Skeletal muscle tissue (tissue), 4 donors: ENCODE data around the gene DNAJA3. TPM values are rescaled to one million over a fixed set of nuclear protein-coding genes. Genes with fewer than 3 reads are reported as not detected.

ENCODE experiments used
- H3K27ac ChIP-seq: one replicate; pipeline ENCODE4 v1.7.0; 2013; ENCODE audit warnings: mild to moderate bottlenecking, low read depth, low read length, inconsistent platforms
- H3K27me3 ChIP-seq, 3 donors: one replicate each; pipeline ENCODE4 v1.7.0; 2013; ENCODE audit warnings: low read length in 3 of 3; ENCODE audit not compliant: control insufficient read depth in 3 of 3, insufficient read depth in 3 of 3
- H3K36me3 ChIP-seq, 3 donors: one replicate each; pipeline ENCODE4 v1.7.0; 2013; ENCODE audit warnings: low read length in 3 of 3; ENCODE audit not compliant: control insufficient read depth in 3 of 3, insufficient read depth in 3 of 3
- H3K4me1 ChIP-seq, 3 donors: one replicate each; pipeline ENCODE4 v1.7.0; 2013; ENCODE audit warnings: low read length in 3 of 3, mild to moderate bottlenecking in 3 of 3; ENCODE audit not compliant: control insufficient read depth in 3 of 3, insufficient read depth in 3 of 3
- H3K4me3 ChIP-seq, 3 donors: one replicate each; pipeline ENCODE4 v1.7.0; 2013; ENCODE audit warnings: low read length in 3 of 3
- H3K9ac ChIP-seq, 3 donors: one replicate each; pipeline ENCODE4 v1.7.0; 2013; ENCODE audit warnings: low read length in 3 of 3, mild to moderate bottlenecking in 3 of 3, moderate library complexity in 2 of 3, low read depth in 1 of 3
- H3K9me3 ChIP-seq, 3 donors: one replicate each; pipeline ENCODE4 v1.7.0; 2013; ENCODE audit warnings: low read length in 3 of 3; ENCODE audit not compliant: control insufficient read depth in 3 of 3
- total RNA-seq: library from RNA; depleted of rRNA; stranded (reverse); fragments of >200 nt; gene quantifications from one replicate; pipeline ENCODE4 v1.2.3, GENCODE V29; 2014
- donor health status: Osteomylitis.

DNAJA3 gene
- total RNA-seq, 1 donor from 2014 or later: 35.5 TPM

DNA sequence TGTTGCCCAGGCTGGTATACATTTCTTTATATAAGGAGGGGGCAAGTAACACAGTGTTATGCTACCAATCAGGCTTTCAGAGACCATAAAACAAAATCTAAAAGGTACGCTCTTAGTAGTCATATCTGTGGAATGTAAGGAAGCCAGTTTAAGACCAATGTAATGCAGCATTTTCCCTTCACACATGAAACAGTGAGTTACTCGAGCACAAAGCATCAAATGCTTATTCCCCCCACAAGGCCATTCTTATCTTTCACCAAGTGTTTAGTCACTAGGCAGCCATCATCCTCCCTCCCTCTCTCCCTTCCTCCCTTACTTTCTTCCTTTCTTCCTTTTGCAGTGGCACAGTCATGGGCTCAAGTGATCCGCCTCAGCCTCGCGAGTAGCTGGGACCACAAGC lies 63.4 kb downstream of the DNAJA3 start:
- H3K9ac ChIP-seq: no peak overlapping the region
- peaks cover 0 to 8% (median 8%) of the 10 kb centered on the region in 3 donors for H3K4me1 ChIP-seq
- H3K27ac ChIP-seq: no peak overlapping the region

GRCh38 chr16:4491898-4492297 lies 66.2 kb downstream of the DNAJA3 start:
- H3K27ac ChIP-seq: no peak overlapping the region
- no peak overlapping the region for H3K9ac ChIP-seq
- H3K4me1 ChIP-seq: peaks cover 0 to 10% (median 5%) of the 10 kb centered on the region in 3 donors
- no peak overlapping the region for H3K4me3 ChIP-seq
- H3K9me3 ChIP-seq: no peaks in the 10 kb centered on the region
- H3K36me3 ChIP-seq: peaks cover 0 to 6% (median 5%) of the 10 kb centered on the region in 3 donors
- no peaks in the 10 kb centered on the region for H3K27me3 ChIP-seq

More for the DNA sequence above, 63.4 kb downstream of the DNAJA3 start:
- H3K4me3 ChIP-seq: no peak overlapping the region
- H3K9me3 ChIP-seq: no peaks in the 10 kb centered on the region
- peaks cover 7 to 10% (median 10%) of the 10 kb centered on the region in 3 donors for H3K36me3 ChIP-seq
- H3K27me3 ChIP-seq: no peaks in the 10 kb centered on the region

GRCh38 chr16:4494746-4495490 lies 69.2 kb downstream of the DNAJA3 start:
- Histone ChIP-seq H3K4me3 (no peak overlapping the region), H3K9me3 (no peaks in the 10 kb centered on the region), H3K4me1 (peaks cover 0 to 12% (median 7%) of the 10 kb centered on the region in 3 donors), H3K36me3 (peaks cover 0 to 3% (median 3%) of the 10 kb centered on the region in 3 donors), H3K27me3 (no peaks in the 10 kb centered on the region), H3K27ac (no peak overlapping the region), H3K9ac (no peak overlapping the region)

DNA sequence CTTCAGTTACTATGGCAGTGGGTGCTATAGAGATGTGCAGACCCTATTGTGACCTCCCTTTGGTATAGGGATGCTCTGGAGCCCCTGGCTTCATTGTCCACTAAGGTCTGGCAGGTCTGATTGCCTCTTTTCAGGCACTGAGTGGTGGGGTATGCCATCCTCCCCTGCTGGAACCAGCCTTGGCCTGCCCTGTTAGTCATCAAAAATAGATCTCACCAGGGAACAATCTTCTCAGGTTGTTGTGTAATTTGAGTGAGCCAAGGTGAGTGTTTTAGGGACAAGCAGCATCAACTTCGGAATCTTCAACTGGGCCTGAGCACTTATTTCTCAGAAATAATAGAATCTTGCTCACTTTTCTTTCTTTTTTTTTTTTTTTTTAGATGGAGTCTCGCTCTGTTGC lies 70.1 kb downstream of the DNAJA3 start:
- Histone ChIP-seq H3K27ac (no peak overlapping the region), H3K4me3 (no peak overlapping the region), H3K4me1 (peaks cover 7 to 20% (median 15%) of the 10 kb centered on the region in 3 donors), H3K27me3 (no peaks in the 10 kb centered on the region), H3K36me3 (peaks cover 0 to 3% (median 0%) of the 10 kb centered on the region in 3 donors), H3K9ac (peak overlapping the region in 1 of 3 donors; percentile 46), H3K9me3 (no peaks in the 10 kb centered on the region)

GRCh38 chr16:4496305-4496704 lies 70.6 kb downstream of the DNAJA3 start:
- Histone ChIP-seq H3K9me3 (no peaks in the 10 kb centered on the region), H3K27ac (no peak overlapping the region), H3K4me1 (peaks cover 11 to 23% (median 17%) of the 10 kb centered on the region in 3 donors), H3K4me3 (no peak overlapping the region), H3K27me3 (no peaks in the 10 kb centered on the region), H3K36me3 (peaks cover 0 to 3% (median 0%) of the 10 kb centered on the region in 3 donors), H3K9ac (no peak overlapping the region)

DNA sequence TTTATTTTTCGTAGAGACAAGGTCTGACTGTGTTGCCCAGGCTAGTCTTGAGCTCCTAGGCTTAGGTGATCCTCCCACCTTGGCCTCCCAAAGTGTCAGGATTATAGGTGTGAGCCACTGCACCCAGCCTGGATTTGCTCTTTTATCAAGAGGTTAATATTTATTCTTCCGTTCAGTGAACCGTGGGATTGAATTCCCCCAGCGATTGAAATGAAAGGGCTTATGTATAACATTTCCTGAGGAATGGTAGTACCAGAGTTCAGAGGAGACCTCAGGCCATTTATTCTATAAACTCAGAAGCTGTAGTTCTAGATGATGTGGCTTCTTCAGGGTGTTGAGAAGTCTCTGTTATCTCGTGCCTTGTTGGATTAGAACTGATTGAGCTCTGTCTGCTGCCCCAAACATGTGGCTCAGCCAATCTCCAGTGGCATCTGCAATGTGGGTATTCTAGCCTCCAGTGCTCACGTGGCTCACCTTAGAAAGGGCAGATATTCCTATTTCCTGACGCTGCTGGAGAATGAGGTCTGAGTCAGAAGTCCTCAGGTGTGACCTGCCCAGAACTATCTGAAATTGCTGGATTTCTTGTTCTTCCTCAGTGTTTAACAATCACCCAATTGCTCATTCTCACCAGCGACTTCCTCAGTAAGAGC lies 73.0 kb downstream of the DNAJA3 start:
- Histone ChIP-seq H3K36me3 (peaks cover 0 to 3% (median 0%) of the 10 kb centered on the region in 3 donors), H3K4me3 (no peak overlapping the region), H3K27me3 (no peaks in the 10 kb centered on the region), H3K27ac (no peak overlapping the region), H3K9me3 (no peaks in the 10 kb centered on the region), H3K9ac (no peak overlapping the region), H3K4me1 (peaks cover 15 to 25% (median 20%) of the 10 kb centered on the region in 3 donors)

DNA sequence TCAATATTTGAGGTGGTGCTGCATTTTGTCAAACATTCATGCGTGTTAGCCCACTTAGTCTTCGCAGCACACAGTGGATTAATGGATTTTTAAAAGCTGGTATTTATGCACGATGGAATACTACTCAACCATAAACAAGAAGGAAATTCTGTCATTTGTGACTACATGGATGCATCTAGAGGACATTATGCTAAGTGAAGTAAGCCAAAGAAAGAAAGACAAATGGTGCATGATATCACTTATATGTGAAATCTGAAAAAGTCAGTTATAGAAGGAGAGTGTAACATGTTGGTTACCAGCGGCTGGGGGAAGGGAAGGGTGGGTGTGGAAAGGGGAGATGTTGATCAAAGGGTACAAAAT lies 73.5 kb downstream of the DNAJA3 start:
- peaks cover 0 to 3% (median 0%) of the 10 kb centered on the region in 3 donors for H3K36me3 ChIP-seq
- H3K9me3 ChIP-seq: no peaks in the 10 kb centered on the region
- no peak overlapping the region for H3K9ac ChIP-seq
- no peaks in the 10 kb centered on the region for H3K27me3 ChIP-seq
- no peak overlapping the region for H3K27ac ChIP-seq
- peaks cover 19 to 25% (median 20%) of the 10 kb centered on the region in 3 donors for H3K4me1 ChIP-seq
- H3K4me3 ChIP-seq: no peak overlapping the region

DNA sequence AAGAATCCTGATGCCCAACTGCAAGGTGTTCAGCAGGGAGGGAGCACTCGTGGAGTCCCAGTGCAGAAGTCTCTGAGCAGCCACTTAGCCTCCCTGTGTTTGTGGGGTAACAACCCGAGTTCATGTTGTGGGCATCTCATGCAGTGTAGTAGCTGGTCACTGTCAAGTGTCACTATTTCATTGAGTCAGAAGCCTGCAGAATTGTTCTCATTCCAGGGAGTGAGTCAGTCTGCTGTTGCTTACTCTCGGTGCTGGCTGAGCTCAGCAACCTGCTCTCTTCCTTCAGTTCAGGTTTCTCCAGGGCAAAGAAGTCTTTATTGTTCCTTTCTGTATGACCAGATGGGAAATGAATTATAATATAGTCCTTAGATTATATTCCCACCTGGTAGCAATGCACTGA lies 74.6 kb downstream of the DNAJA3 start:
- Histone ChIP-seq H3K4me3 (peak overlapping the region in 1 of 3 donors; percentile 17), H3K4me1 (peaks cover 19 to 23% (median 20%) of the 10 kb centered on the region in 3 donors), H3K27ac (no peak overlapping the region), H3K27me3 (no peaks in the 10 kb centered on the region), H3K36me3 (peaks cover 0 to 3% (median 0%) of the 10 kb centered on the region in 3 donors), H3K9me3 (no peaks in the 10 kb centered on the region), H3K9ac (peak overlapping the region in 1 of 3 donors; percentile 1)

- no peak overlapping the region for H3K27ac ChIP-seq
- peaks cover 15 to 19% (median 18%) of the 10 kb centered on the region in 3 donors for H3K4me1 ChIP-seq
- no peaks in the 10 kb centered on the region for H3K9me3 ChIP-seq
- H3K4me3 ChIP-seq: peak overlapping the region in 1 of 3 donors; percentile 17
- peaks cover 0 to 3% (median under 1%) of the 10 kb centered on the region in 3 donors for H3K36me3 ChIP-seq
- peak overlapping the region in 1 of 3 donors; percentile 54 for H3K9ac ChIP-seq
- H3K27me3 ChIP-seq: no peaks in the 10 kb centered on the region
Measured at GRCh38 chr16:4501071-4501478, 75.4 kb downstream of the DNAJA3 start.
